ENCODE results near the gene VCAM1.
"Not testable (repeated sequence)": the region's sequence is repeated elsewhere in the genome, so short reads cannot be mapped to it uniquely, and the experiment has no call there.

Gene VCAM1

GRCh38 chr1:100778748-100779147 is 59.2 kb downstream of the VCAM1 start:
- no peak for DNase-seq (ENCODE audit: low read depth, low spot score)

DNA sequence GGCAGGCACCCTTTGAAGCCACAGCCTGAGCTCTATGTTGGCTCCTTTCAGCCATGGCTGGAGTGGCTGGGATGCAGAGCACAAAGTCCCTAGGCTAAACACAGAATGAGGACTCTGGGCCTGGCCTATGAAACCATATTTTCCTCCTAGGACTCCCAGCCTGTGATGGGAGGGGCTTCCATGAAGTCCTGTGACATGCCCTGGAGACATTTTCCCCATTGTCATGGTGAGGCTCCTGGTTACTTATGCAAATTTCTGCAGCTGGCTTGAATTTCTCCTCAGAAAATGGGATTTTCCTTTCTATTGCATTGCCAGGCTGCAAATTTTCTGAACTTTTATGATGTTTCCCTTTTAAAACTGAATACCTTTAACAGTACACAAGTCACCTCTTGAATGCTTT is 61.3 kb downstream of the VCAM1 start:
- DNase-seq (ENCODE audit: low read depth, low spot score): no peak

DNA sequence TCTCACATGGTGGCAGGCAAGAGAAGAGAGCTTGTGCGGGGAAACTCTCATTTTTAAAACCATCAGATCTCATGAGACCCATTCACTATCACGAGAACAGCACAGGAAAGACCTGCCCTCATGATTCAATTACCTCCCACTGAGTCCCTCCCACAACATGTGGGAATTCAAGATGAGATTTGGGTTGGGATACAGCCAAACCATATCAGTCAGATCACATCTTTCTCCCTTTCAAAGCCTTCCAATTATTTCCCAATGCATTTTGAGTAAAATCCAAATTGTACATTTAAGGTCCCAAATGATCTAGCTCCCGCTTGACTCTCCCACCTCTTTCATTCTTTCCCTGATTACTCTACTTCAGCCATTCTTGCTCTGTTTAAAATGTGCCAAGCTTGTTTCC is 62.2 kb downstream of the VCAM1 start:
- not testable (repeated sequence) for DNase-seq (ENCODE audit: low read depth, low spot score)

- no peak for DNase-seq (ENCODE audit: low read depth, low spot score)
Measured at GRCh38 chr1:100782473-100783039, 63.0 kb downstream of the VCAM1 start.

DNA sequence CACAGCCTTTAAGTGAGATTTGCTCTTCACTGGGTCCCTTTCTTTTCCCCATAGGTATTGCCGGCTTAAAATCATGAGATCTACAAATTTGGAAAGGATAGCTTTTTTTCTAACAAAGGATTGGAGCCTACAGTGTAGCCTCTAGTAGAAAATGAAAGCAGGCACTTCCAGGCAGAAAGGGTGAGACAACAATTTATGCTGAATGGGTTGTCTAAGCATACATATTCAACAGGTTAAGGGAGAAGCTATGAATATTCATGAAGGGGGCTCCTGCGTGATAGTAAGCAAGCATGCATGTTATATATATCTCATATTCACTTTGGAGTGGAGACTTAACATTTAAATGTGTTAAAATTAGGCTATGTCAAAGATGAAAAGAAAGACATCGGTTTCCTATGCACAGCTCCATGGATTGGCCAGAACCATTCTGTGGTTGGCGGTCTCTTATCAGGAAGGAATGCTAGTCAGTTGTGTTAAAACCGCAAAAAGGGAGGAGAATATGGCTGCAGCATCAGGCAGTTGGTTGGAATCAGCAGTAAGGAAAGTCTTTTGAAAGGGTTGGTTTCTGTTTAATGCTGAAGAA is 66.0 kb downstream of the VCAM1 start:
- no peak for DNase-seq (ENCODE audit: low read depth, low spot score)

DNA sequence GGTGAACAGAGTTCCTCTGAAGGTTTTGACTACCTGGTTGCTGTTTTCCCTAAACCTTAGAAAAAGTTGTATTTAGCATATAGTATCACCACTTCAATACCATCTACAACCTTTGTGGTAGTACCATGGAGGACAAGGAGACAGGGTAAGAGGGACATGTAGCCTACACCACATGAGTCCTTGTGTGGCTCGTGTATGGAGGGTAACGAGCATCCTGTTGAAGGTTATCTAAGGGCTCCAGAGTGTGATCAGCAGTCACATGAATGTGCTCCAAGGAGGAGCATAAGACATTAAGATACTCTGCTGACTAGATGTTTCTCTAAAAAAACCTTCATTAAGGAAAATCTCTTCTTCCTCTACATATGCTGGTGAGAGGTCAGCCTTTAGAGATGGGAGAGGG is 67.3 kb downstream of the VCAM1 start:
- no peak for DNase-seq (ENCODE audit: low read depth, low spot score)
